ENCODE data around the gene SLC4A9. TPM values are rescaled to one million over a fixed set of nuclear protein-coding genes. Genes with fewer than 3 reads are reported as not detected.

The SLC4A9 gene
- polyA plus RNA-seq, 3 donors: 0.28 TPM; not detected in 2

- H3K27ac ChIP-seq (ENCODE audit: low read depth in 1 of 2, low read length in 2 of 2): no peak overlapping the region
- no peak overlapping the region for H3K4me3 ChIP-seq (replicated peaks in 1 of 3; ENCODE audit: low read depth in 2 of 3, low read length in 3 of 3)
- H3K27me3 Mint-ChIP-seq (ENCODE audit: low read depth in 3 of 3): peaks cover 0 to 5% (median 2%) of the 10 kb centered on the region in 3 donors
- peaks cover 19% of the 10 kb centered on the region for H3K79me2 ChIP-seq (ENCODE audit: insufficient read depth, low read length)
- H3K9me3 Mint-ChIP-seq: peaks cover 0 to 3% (median 0%) of the 10 kb centered on the region in 7 donors
- H3K27me3 ChIP-seq (ENCODE audit: control insufficient read depth in 2 of 2, insufficient read depth in 2 of 2, low read length in 2 of 2): no peaks in the 10 kb centered on the region
- H3K9ac ChIP-seq (ENCODE audit: insufficient read depth, low read length, poor library complexity, severe bottlenecking): no peak overlapping the region
- no peak for TF ChIP-seq CTCF (IDR thresholded peaks at IDR 0.05)
- H3K9me3 ChIP-seq (replicated peaks in 1 of 2; ENCODE audit: control insufficient read depth in 1 of 2, insufficient read depth in 1 of 2, low read length in 2 of 2): no peaks in the 10 kb centered on the region
- peak overlapping the region in 1 of 2 donors; percentile 62 for H3K4me3 Mint-ChIP-seq
- H3K4me1 ChIP-seq (ENCODE audit: control insufficient read depth in 1 of 2, insufficient read depth in 2 of 2, low read length in 2 of 2): peaks cover 57% of the 10 kb centered on the region in 2 donors
- no peak for DNase-seq
- H3K4me2 ChIP-seq (replicated peaks; ENCODE audit: extremely low read depth, low read length, poor library complexity, severe bottlenecking): no peak overlapping the region
- peaks cover 58% of the 10 kb centered on the region for H4K20me1 ChIP-seq (ENCODE audit: insufficient read depth, low read length)
- intact Hi-C loops (cut with micrococcal nuclease): no loop called here
- H3K36me3 Mint-ChIP-seq: peaks cover 76 to 89% of the 10 kb centered on the region in 2 donors
- H3K4me1 Mint-ChIP-seq: peaks cover 70% of the 10 kb centered on the region
- no peak overlapping the region for H2AFZ ChIP-seq (ENCODE audit: insufficient read depth, low read depth, low read length, poor library complexity, severe bottlenecking)
- H3K36me3 ChIP-seq (replicated peaks in 1 of 2; ENCODE audit: control insufficient read depth in 1 of 2, insufficient read depth in 2 of 2, low read length in 2 of 2): peaks cover 8 to 47% of the 10 kb centered on the region in 2 donors
- H3K27ac Mint-ChIP-seq: peak overlapping the region in 4 of 7 donors; percentile 37 to 87 (median 81)
- 88% methylated on average over 1 of the region's 2 CpGs for WGBS (ENCODE audit: insufficient coverage)
These were observed 21.1 kb upstream of the SLC4A9 start for GRCh38 chr5:140338908-140339307.

GRCh38 chr5:140339636-140340035 lies 20.4 kb upstream of the SLC4A9 start:
- WGBS (ENCODE audit: insufficient coverage): 53% methylated on average over 3 of the region's 4 CpGs
- Mint-ChIP-seq H3K27me3 (ENCODE audit: low read depth in 3 of 3) (peaks cover 0 to 5% (median under 1%) of the 10 kb centered on the region in 3 donors), H3K9me3 (peaks cover 0 to 3% (median 0%) of the 10 kb centered on the region in 7 donors), H3K4me1 (peaks cover 77% of the 10 kb centered on the region), H3K4me3 (peak overlapping the region; percentile 47 to 55), H3K36me3 (peaks cover 76 to 89% of the 10 kb centered on the region in 2 donors), H3K27ac (peak overlapping the region in 5 of 7 donors; percentile 56 to 82 (median 71))
- DNase-seq: no peak
- H4K20me1 ChIP-seq (ENCODE audit: insufficient read depth, low read length): peaks cover 61% of the 10 kb centered on the region
- TF ChIP-seq CTCF (IDR thresholded peaks at IDR 0.05): no peak
- H3K9ac ChIP-seq (ENCODE audit: insufficient read depth, low read length, poor library complexity, severe bottlenecking): no peak overlapping the region
- H2AFZ ChIP-seq (ENCODE audit: insufficient read depth, low read depth, low read length, poor library complexity, severe bottlenecking): no peak overlapping the region
- no peak overlapping the region for H3K4me2 ChIP-seq (replicated peaks; ENCODE audit: extremely low read depth, low read length, poor library complexity, severe bottlenecking)
- no peaks in the 10 kb centered on the region for H3K27me3 ChIP-seq (ENCODE audit: control insufficient read depth in 2 of 2, insufficient read depth in 2 of 2, low read length in 2 of 2)
- peaks cover 2 to 40% of the 10 kb centered on the region in 2 donors for H3K36me3 ChIP-seq (replicated peaks in 1 of 2; ENCODE audit: control insufficient read depth in 1 of 2, insufficient read depth in 2 of 2, low read length in 2 of 2)
- peaks cover 64 to 65% of the 10 kb centered on the region in 2 donors for H3K4me1 ChIP-seq (ENCODE audit: control insufficient read depth in 1 of 2, insufficient read depth in 2 of 2, low read length in 2 of 2)
- intact Hi-C loops (cut with micrococcal nuclease): loop anchor here (2.0 to 5.0 kb wide), 2 partner anchors 15 to 32 kb away; no protein-coding TSS in a partner anchor
- H3K79me2 ChIP-seq (ENCODE audit: insufficient read depth, low read length): peaks cover 25% of the 10 kb centered on the region
- no peak overlapping the region for H3K27ac ChIP-seq (ENCODE audit: low read depth in 1 of 2, low read length in 2 of 2)
- H3K9me3 ChIP-seq (replicated peaks in 1 of 2; ENCODE audit: control insufficient read depth in 1 of 2, insufficient read depth in 1 of 2, low read length in 2 of 2): no peaks in the 10 kb centered on the region
- H3K4me3 ChIP-seq (replicated peaks in 1 of 3; ENCODE audit: low read depth in 2 of 3, low read length in 3 of 3): peak overlapping the region in 1 of 3 experiments; percentile 35

Measured in CD14-positive monocyte (primary cell).